Naive thymus-derived CD8-positive, alpha-beta T cell (primary cell): ENCODE measurements around the gene SELENOW. TPM values are rescaled to one million over a fixed set of nuclear protein-coding genes. Genes with fewer than 3 reads are reported as not detected.
"Not testable (repeated sequence)": the region's sequence is repeated elsewhere in the genome, so short reads cannot be mapped to it uniquely, and the experiment has no call there.

ENCODE experiments used
- ATAC-seq, 2 donors: fragments of 150-1000 bp; cut with Tn5 transposase in 1 of 2; sonication (Bioruptor Pico), chemical (Tn5 transposase) in 1 of 2; 1 replicate in 1 of 2; 2 replicates in 1 of 2; pipeline ENCODE4 v1.10.0; 2021; ENCODE audit warnings: mild to moderate bottlenecking in 2 of 2, moderate library complexity in 2 of 2
- POLR2A ChIA-PET: fragments of 350-600 bp; sonication (Branson Sonifier 250); formaldehyde crosslinking; loops from one replicate; lab custom pipeline; 2021; ENCODE audit warnings: antibody characterized with exemption; lab: Charles Lee
- DNase-seq, 10 donors: peaks; one replicate each; pipeline versions ENCODE4 v3.0.0 to v3.0.0-alpha.2; 2020 to 2022
- H3K27ac Mint-ChIP-seq, 10 donors: one replicate each; pipeline ENCODE4 v1.8.0; 2020 to 2022; ENCODE audit warnings: mild to moderate bottlenecking in 10 of 10, mixed read lengths in 10 of 10, moderate library complexity in 4 of 10, inconsistent platforms in 1 of 10
- H3K27me3 Mint-ChIP-seq, 5 donors: one replicate each; pipeline ENCODE4 v1.8.0; 2021 to 2022; ENCODE audit warnings: mixed read lengths in 5 of 5
- H3K36me3 Mint-ChIP-seq, 3 donors: one replicate each; pipeline ENCODE4 v1.8.0; 2020 to 2022; ENCODE audit warnings: mixed read lengths in 3 of 3, mild to moderate bottlenecking in 2 of 3, inconsistent platforms in 1 of 3
- H3K4me1 Mint-ChIP-seq, 4 donors: one replicate each; pipeline ENCODE4 v1.8.0; 2021 to 2022; ENCODE audit warnings: mixed read lengths in 4 of 4
- H3K4me3 Mint-ChIP-seq, 10 donors: one replicate each; pipeline ENCODE4 v1.8.0; 2020 to 2022; ENCODE audit warnings: mild to moderate bottlenecking in 10 of 10, mixed read lengths in 10 of 10, moderate library complexity in 6 of 10, inconsistent platforms in 1 of 10
- H3K9me3 Mint-ChIP-seq, 9 donors: one replicate each; pipeline ENCODE4 v1.8.0; 2020 to 2022; ENCODE audit warnings: mixed read lengths in 9 of 9, mild to moderate bottlenecking in 3 of 9, inconsistent platforms in 1 of 9, moderate library complexity in 1 of 9
- polyA plus RNA-seq, 3 donors: library from polyadenylated mRNA; unstranded; fragments of 300-500 nt; fragmentation: Illumina TruSeq; gene quantifications; one replicate each; pipeline ENCODE4 v1.2.3, GENCODE V29; 2021
- total RNA-seq, 8 experiments: library from RNA in 2 of 8; stranded (reverse) in 2 of 8; gene quantifications; one replicate each; pipeline ENCODE4 v1.2.3 and lab custom pipeline; 2021 to 2026

Gene SELENOW
- total and polyA plus RNA-seq, 5 experiments from 2014 or later, result 93.3 to 427 (median 312) TPM

DNA sequence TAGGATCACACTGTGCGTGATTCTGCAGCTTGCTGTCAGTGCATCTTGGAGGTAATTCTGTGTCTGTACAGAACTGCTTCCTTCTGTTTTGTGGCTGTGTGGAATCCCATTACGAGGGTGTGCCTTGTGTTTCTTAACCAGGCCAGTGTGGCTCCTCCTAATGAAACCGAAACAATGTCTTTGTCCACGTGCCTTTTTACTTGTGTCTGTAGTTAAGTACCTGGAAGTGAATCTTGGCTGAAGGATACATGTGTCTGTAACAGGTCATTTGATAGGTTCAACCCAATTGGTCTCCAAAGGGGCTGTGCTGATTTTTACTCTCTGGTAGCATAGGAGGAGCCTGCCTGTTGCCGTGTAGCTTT, 20.1 kb upstream of the SELENOW start:
- DNase-seq, result no peak
- Mint-ChIP-seq H3K27me3 (no peaks in the 10 kb centered on the region), H3K4me3 (no peak overlapping the region), H3K36me3 (peaks cover 4 to 50% (median 13%) of the 10 kb centered on the region in 3 donors), H3K27ac (peak overlapping the region in 2 of 10 donors; percentile 5 to 9), H3K4me1 (peaks cover under 1 to 6% (median 3%) of the 10 kb centered on the region in 4 donors), H3K9me3 (no peaks in the 10 kb centered on the region)
- no peak for ATAC-seq
- POLR2A ChIA-PET, result no interaction called here

DNA sequence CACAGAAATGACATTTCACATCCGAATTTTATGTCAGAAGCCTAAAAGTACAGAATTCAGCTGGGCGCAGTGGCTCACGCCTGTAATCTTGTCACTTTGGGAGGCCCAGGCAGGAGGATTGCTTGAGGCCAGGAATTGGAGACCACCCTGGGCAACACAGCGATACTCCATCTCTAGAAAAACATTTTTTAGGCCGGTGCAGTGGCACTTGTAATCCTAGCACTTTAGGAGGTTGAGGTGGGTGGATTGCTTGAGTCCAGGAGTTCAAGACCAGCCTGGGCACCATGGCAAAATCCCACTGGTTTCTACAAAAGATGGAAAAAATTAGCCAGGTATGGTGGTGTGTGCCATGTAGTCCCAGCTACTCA, 17.9 kb upstream of the SELENOW start:
- peaks cover 0 to 4% (median 2%) of the 10 kb centered on the region in 4 donors for H3K4me1 Mint-ChIP-seq
- no peak for DNase-seq
- POLR2A ChIA-PET, result no interaction called here
- H3K9me3 Mint-ChIP-seq, result no peaks in the 10 kb centered on the region
- H3K4me3 Mint-ChIP-seq, result no peak overlapping the region
- no peaks in the 10 kb centered on the region for H3K27me3 Mint-ChIP-seq
- no peak for ATAC-seq
- peak overlapping the region in 1 of 10 donors; percentile 84 for H3K27ac Mint-ChIP-seq
- H3K36me3 Mint-ChIP-seq, result peaks cover 4 to 37% (median 9%) of the 10 kb centered on the region in 3 donors

DNA sequence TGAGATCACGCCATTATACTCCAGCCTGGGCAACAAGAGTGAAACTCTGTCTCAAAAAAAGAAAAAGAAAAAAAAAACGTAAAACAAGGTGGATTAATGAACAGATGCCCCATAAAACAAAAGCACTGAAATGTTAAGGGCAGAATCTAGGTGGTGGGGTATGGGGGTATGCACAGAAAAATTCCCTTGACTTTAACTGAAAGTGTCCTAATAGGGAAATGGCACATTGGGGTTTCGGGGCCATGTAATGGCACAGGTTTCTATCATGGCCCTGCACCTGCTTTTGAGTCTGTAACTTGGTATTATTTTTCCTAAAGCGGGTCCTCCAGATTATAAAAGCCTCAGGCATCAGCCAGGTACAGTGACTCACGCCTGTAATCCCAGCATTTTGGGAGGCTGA, 16.9 kb upstream of the SELENOW start:
- peaks cover 0 to 4% (median 2%) of the 10 kb centered on the region in 4 donors for H3K4me1 Mint-ChIP-seq
- H3K27ac Mint-ChIP-seq, result peak overlapping the region in 1 of 10 donors; percentile 78
- ATAC-seq (no peak), DNase-seq (no peak)
- H3K27me3 Mint-ChIP-seq, result no peaks in the 10 kb centered on the region
- H3K36me3 Mint-ChIP-seq, result peaks cover 4 to 31% (median 9%) of the 10 kb centered on the region in 3 donors
- POLR2A ChIA-PET, result interaction anchor here (0.6 kb wide), 1 partner anchor 20 kb away, joined by 3 read pairs; no protein-coding TSS in a partner anchor
- no peaks in the 10 kb centered on the region for H3K9me3 Mint-ChIP-seq
- H3K4me3 Mint-ChIP-seq, result no peak overlapping the region

DNA sequence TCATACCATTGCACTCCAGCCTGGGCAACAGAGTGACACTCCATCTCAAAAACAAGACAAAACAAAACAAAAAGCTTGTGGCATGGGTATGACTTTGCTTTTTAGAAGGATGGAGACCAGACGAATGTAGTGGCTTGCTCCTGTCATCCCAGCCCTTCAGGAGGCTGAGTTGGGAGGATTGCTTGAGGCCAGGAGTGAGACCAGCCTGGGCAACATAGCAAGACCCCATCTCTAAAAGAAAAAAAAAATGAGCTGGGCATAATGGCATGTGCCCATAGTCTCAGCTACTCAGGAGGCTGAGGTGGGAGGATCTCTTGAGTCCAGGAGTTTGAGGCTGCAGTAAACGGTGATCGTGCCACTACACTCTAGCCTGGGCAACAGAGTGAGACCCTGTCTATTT, 16.4 kb upstream of the SELENOW start:
- Mint-ChIP-seq H3K4me3 (no peak overlapping the region), H3K27me3 (no peaks in the 10 kb centered on the region), H3K36me3 (peaks cover 4 to 25% (median 9%) of the 10 kb centered on the region in 3 donors), H3K27ac (peak overlapping the region in 3 of 10 donors; percentile 8 to 78 (median 11)), H3K4me1 (peaks cover 0 to 4% (median 2%) of the 10 kb centered on the region in 4 donors), H3K9me3 (no peaks in the 10 kb centered on the region)
- no peak for DNase-seq
- no peak for ATAC-seq
- POLR2A ChIA-PET, result no interaction called here

DNA sequence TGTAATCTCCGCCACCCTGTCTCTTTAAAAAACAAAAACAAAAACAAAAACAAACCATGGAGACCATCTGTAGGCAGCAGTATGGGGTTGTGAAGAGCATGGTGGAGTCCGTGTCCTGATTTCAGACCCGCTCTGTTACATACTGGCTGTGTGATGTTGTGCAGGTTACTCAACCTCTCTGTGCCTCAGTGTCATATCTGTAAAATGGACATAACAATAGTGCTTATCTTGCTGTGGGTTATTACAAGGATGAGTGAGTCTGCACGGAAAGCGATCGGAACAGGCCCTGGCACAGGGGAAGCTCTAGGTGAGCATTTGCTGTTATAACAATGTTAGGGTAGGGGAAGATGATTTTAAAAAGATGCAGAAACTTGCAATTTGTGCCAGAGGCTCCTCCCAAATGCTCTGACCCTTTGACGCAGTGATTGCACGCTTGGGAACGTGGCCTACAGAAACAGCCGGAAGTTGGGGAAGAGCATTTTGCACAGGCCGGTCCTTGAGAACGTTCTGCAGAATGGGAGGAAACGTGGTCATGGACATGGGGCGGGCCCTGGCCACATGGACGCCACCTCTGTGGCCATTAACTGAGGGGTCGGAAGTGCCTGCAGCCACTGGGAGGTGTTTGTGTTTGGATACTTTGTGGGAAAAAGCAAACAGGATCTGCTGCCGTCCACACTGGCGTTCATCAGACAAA, 15.7 kb upstream of the SELENOW start:
- no peak for ATAC-seq
- Mint-ChIP-seq H3K9me3 (no peaks in the 10 kb centered on the region), H3K27me3 (no peaks in the 10 kb centered on the region), H3K4me1 (peaks cover 0 to 4% (median 2%) of the 10 kb centered on the region in 4 donors), H3K4me3 (no peak overlapping the region), H3K36me3 (peaks cover 4 to 19% (median 9%) of the 10 kb centered on the region in 3 donors), H3K27ac (peak overlapping the region in 3 of 10 donors; percentile 3 to 11 (median 8))
- no peak for DNase-seq
- POLR2A ChIA-PET, result interaction anchor here (1.1 kb wide), 1 partner anchor 14 kb away, joined by 3 read pairs; no protein-coding TSS in a partner anchor

DNA sequence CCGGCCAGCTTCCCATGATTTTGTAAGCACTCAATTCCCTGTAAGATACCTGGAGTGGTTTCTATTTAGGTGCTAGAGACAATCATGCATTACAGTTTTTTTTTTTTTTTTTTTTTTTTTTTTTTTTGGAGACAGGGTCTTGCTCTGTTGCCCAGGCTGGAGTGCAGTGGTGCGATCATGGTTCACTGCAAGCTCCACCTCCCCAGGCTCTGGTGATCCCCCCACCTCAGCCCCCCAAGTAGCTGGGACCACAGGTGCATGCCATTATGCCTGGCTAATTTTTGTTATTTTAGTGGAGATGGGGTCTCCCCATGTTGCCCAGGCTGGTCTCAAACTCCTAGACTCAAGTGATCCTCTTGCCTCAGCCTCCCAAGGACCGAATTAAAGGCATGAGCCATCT, 13.8 kb upstream of the SELENOW start:
- not testable (repeated sequence) for H3K27ac Mint-ChIP-seq, H3K27me3 Mint-ChIP-seq
- POLR2A ChIA-PET, result interaction anchor here (0.7 to 1.1 kb wide), 2 partner anchors 19 to 139 kb away, joined by 4 to 6 read pairs; no protein-coding TSS in a partner anchor

DNA sequence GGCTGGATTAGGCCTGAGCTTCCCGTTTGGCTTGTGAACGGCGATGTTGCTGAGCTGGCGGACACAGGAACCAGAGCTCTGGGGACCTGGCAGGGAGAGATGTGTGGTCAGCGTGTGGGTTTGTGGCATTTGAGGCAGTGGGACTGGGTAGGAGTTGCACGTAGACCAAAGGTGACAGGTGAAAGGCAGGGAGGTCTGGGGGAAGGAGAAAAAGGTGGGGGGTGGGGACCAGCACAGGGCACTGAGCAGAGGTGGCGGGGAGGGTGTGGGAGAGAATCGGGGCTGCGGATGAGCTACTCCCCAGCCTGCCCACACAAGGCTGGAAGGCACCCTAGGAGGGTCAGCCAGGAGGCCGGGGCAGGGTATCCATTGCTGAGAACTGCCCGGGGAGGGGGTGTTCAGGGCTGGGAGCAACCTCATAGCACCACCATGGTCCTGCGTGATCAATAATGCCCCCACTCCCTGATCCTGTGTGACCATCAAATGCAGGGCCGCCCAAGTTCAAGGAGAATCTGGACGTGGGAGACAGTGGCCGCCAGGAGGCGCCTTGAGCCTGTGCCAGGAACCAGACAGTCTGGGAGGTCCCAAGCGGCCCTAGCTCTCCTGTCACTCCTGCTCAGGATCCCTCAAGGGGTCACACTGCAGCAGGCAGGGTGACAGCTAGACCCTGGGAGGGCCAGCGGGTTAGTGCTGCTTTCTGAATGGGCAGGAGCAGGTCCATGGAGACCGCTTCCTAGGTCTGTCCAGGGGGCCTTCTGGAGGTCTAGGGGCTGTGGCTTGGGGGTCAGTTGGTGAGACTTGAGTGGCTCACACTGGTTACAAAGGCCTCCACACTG, 12.8 kb upstream of the SELENOW start:
- POLR2A ChIA-PET, result interaction anchor here (0.6 to 1.1 kb wide), 2 partner anchors 10 to 20 kb away, joined by 3 to 4 read pairs; no protein-coding TSS in a partner anchor
- H3K36me3 Mint-ChIP-seq, result no peaks in the 10 kb centered on the region
- peaks cover 0 to 7% (median 4%) of the 10 kb centered on the region in 4 donors for H3K4me1 Mint-ChIP-seq
- ATAC-seq (peak in 1 of 2 donors; percentile 46), DNase-seq (peak in 1 of 10 donors; percentile 29)
- no peaks in the 10 kb centered on the region for H3K9me3 Mint-ChIP-seq
- H3K27ac Mint-ChIP-seq, result peak overlapping the region in 3 of 10 donors; percentile 60 to 73 (median 67)
- no peak overlapping the region for H3K4me3 Mint-ChIP-seq
- no peaks in the 10 kb centered on the region for H3K27me3 Mint-ChIP-seq

More for the DNA sequence above, 13.8 kb upstream of the SELENOW start:
- DNase-seq, H3K36me3 Mint-ChIP-seq, H3K4me3 Mint-ChIP-seq, ATAC-seq, H3K9me3 Mint-ChIP-seq, H3K4me1 Mint-ChIP-seq: not testable (repeated sequence)

DNA sequence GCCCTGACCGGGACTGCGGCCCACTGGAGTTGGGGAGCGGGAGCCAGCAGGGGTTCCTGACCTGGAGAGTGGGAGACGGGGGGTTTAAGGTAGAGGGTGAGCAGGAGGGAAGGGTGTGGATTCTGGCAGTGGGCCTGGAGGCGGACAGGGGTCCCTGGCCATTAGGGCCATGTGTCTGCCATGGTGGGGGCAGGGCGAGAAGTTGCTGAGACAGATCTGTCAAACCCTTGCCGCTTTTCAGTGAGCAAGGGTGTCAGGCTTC, 12.2 kb upstream of the SELENOW start:
- Mint-ChIP-seq H3K36me3 (no peaks in the 10 kb centered on the region), H3K27me3 (no peaks in the 10 kb centered on the region), H3K27ac (no peak overlapping the region), H3K4me1 (peaks cover 0 to 7% (median 4%) of the 10 kb centered on the region in 4 donors), H3K4me3 (no peak overlapping the region), H3K9me3 (no peaks in the 10 kb centered on the region)
- ATAC-seq, result no peak
- POLR2A ChIA-PET, result no interaction called here
- no peak for DNase-seq

DNA sequence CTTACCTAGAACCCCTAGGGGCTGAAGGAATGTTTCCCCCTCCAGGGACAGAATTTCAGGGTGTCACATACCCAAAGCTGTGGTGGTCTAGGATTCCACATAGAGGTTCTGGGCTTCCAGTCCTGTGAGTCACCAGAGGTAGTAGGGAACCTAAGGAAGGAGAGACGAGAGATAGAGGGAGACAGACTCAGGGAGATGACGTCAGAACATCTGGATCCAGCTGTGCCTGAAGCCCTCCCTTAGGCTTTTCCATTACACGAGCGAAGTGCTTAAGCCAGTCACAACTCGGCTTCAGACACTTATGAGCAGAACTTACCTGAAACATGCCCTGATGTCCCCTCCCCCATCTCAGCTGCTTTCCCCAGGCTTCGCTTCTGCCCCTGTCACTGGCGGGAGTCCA, 11.8 kb upstream of the SELENOW start:
- ATAC-seq, result no peak
- H3K4me1 Mint-ChIP-seq, result peaks cover 0 to 7% (median 4%) of the 10 kb centered on the region in 4 donors
- no peaks in the 10 kb centered on the region for H3K9me3 Mint-ChIP-seq
- H3K4me3 Mint-ChIP-seq, result no peak overlapping the region
- H3K27ac Mint-ChIP-seq, result no peak overlapping the region
- POLR2A ChIA-PET, result no interaction called here
- peaks cover 0 to 2% (median 0%) of the 10 kb centered on the region in 5 donors for H3K27me3 Mint-ChIP-seq
- DNase-seq, result no peak
- no peaks in the 10 kb centered on the region for H3K36me3 Mint-ChIP-seq

DNA sequence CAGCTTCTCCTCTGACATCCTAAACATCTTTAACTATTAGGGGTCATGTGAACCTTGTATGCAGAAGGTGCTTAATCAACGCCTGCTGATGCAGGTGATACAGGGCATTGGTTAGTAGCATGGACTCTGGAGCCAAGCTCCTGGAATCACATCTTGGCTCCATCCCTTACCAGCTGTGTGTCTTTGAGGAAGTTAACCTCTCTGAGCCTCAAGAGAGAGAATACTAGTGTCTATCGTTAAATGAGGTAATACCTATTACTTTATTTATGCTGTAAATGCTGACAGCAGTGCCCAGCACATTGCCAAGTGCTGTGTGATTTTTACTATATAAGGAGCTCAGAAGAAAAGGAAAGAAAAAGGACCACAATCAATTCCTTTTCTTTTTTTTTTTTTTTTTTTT, 11.2 kb upstream of the SELENOW start:
- DNase-seq, result no peak
- POLR2A ChIA-PET, result no interaction called here
- H3K27ac Mint-ChIP-seq, result no peak overlapping the region
- H3K36me3 Mint-ChIP-seq, result no peaks in the 10 kb centered on the region
- no peaks in the 10 kb centered on the region for H3K9me3 Mint-ChIP-seq
- peaks cover 0 to 2% (median 0%) of the 10 kb centered on the region in 5 donors for H3K27me3 Mint-ChIP-seq
- no peak overlapping the region for H3K4me3 Mint-ChIP-seq
- no peak for ATAC-seq
- peaks cover 0 to 7% (median 4%) of the 10 kb centered on the region in 4 donors for H3K4me1 Mint-ChIP-seq

DNA sequence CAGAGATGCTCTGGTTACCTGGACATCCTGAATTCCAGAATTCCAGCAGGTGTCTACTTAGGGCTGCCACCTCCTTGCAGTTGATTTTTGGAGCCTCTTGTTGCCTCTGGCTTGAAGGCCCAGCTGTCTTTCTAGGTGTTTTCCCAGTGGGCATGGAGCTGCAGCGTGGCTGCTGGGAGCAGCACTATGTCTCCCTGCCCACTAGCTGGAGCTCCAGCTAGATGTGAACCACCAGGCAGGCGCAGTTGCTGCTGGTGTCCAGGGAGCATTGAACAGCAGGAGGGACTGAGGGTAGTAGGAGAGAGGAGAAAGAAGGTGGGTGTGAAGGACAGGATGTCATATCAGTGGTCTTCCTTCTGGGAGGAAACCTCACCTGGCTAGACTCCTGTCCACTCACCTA, 9.9 kb upstream of the SELENOW start:
- DNase-seq (no peak), ATAC-seq (no peak)
- H3K9me3 Mint-ChIP-seq, result no peaks in the 10 kb centered on the region
- no peak overlapping the region for H3K27ac Mint-ChIP-seq
- peaks cover 0 to 2% (median 0%) of the 10 kb centered on the region in 5 donors for H3K27me3 Mint-ChIP-seq
- peaks cover 0 to 7% (median 4%) of the 10 kb centered on the region in 4 donors for H3K4me1 Mint-ChIP-seq
- POLR2A ChIA-PET, result no interaction called here
- H3K36me3 Mint-ChIP-seq, result no peaks in the 10 kb centered on the region
- no peak overlapping the region for H3K4me3 Mint-ChIP-seq

DNA sequence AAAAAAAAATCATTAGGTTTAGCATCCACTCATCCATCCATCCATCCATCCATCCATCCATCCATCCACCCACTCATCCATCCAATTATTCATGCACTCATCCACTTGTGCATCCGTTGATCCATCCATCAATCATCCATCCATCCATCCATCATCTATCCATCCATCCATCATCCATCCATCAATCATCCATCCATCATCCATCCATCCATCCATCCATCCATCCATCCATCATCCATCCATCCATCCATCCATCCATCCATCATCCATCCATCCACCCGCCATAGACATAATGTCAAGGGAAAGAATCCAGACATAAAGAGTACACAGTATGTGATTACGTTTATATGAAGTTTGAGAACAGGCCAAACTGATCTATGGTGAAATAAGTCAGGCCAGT, 9.0 kb upstream of the SELENOW start:
- Mint-ChIP-seq H3K9me3 (no peaks in the 10 kb centered on the region), H3K4me1 (peaks cover 0 to 7% (median 5%) of the 10 kb centered on the region in 4 donors), H3K4me3 (no peak overlapping the region), H3K36me3 (no peaks in the 10 kb centered on the region), H3K27ac (no peak overlapping the region), H3K27me3 (peaks cover 0 to 2% (median 0%) of the 10 kb centered on the region in 5 donors)
- no peak for DNase-seq
- ATAC-seq, result no peak
- POLR2A ChIA-PET, result no interaction called here

DNA sequence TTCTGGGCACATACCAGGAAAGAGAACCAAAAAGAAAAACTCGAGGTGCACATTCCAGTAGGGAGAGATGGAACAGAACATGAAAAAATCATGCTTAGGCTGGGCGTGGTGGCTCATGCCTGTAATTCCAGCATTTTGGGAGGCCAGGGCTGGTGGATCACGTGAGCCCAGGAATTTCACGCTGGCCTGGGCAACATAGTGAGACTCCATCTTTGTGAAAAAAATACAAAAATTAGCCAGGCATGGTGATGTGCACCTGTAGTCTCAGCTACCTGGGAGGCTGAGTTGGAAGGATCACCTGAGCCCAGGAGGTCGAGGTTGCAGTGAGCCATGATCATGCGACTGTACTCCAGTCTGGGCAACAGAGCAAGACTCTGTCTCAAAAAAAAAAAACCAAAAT, 7.2 kb upstream of the SELENOW start:
- not testable (repeated sequence) for H3K4me3 Mint-ChIP-seq
- POLR2A ChIA-PET, result interaction anchor here (0.7 kb wide), 1 partner anchor 24 kb away, joined by 3 read pairs; no protein-coding TSS in a partner anchor

More for the DNA sequence above, 7.2 kb upstream of the SELENOW start:
- H3K27me3 Mint-ChIP-seq, DNase-seq, H3K9me3 Mint-ChIP-seq, H3K27ac Mint-ChIP-seq, H3K36me3 Mint-ChIP-seq, ATAC-seq, H3K4me1 Mint-ChIP-seq: not testable (repeated sequence)
